B cell (primary cell): ENCODE results near the gene NMNAT2. TPM values are rescaled to one million over a fixed set of nuclear protein-coding genes. Genes with fewer than 3 reads are reported as not detected.

ENCODE experiments used
- ATAC-seq: fragments of 200-7000 bp; cut with Tn5 transposase; one replicate; pipeline ENCODE4 v1.10.0; 2021; ENCODE audit warnings: low read depth, mild to moderate bottlenecking, moderate number of reproducible peaks, moderate library complexity
- CTCF ChIA-PET: fragments of 350-600 bp; sonication (Branson Sonifier 250); formaldehyde crosslinking; loops from one replicate; lab custom pipeline; 2021; ENCODE audit warnings: antibody characterized with exemption, inconsistent platforms; lab: Charles Lee
- POLR2A ChIA-PET: fragments of 350-600 bp; sonication (Branson Sonifier 250); formaldehyde crosslinking; loops from one replicate; lab custom pipeline; 2021; ENCODE audit warnings: antibody characterized with exemption; lab: Charles Lee
- DNase-seq: peaks from one replicate; pipeline ENCODE4 v3.0.0; 2013
- H2AFZ ChIP-seq: 2 replicates; pipeline ENCODE4 v1.6.1; 2012; ENCODE audit warnings: mild to moderate bottlenecking, low read depth, low read length; ENCODE audit not compliant: insufficient read depth, poor library complexity, severe bottlenecking
- H3K27ac ChIP-seq, 2 donors: 1 replicate in 1 of 2; 2 replicates in 1 of 2; pipeline ENCODE4 v1.5.1; 2012 to 2013; ENCODE audit warnings: low read length in 2 of 2, mild to moderate bottlenecking in 2 of 2, moderate library complexity in 1 of 2
- H3K27me3 ChIP-seq, 4 experiments: fragments of 200-600 bp in 1 of 4; sonication (generic) in 1 of 4; replicated peaks in 1 of 4; 1 replicate in 2 of 4; 2 replicates in 2 of 4; pipeline versions ENCODE4 v1.6.1 to v1.7.0; 2013 to 2016; ENCODE audit warnings: low read length in 3 of 4, mild to moderate bottlenecking in 2 of 4, mixed read lengths in 1 of 4, moderate library complexity in 1 of 4; ENCODE audit not compliant: insufficient read depth in 4 of 4, control insufficient read depth in 3 of 4; ENCODE audit errors: control extremely low read depth in 1 of 4
- H3K36me3 ChIP-seq, 2 experiments: replicated peaks in 1 of 2; 1 replicate in 1 of 2; 2 replicates in 1 of 2; pipeline versions ENCODE4 v1.6.1 to v1.7.1; 2013; ENCODE audit warnings: low read length in 1 of 2; ENCODE audit not compliant: insufficient read depth in 2 of 2, control insufficient read depth in 1 of 2; ENCODE audit errors: control extremely low read depth in 1 of 2, extremely low read depth in 1 of 2
- H3K4me1 ChIP-seq, 2 donors: fragments of 200-600 bp in 1 of 2; sonication (generic) in 1 of 2; 1 replicate in 1 of 2; 2 replicates in 1 of 2; pipeline versions ENCODE4 v1.5.1 to v1.6.1; 2013 to 2017; ENCODE audit warnings: low read length in 2 of 2; ENCODE audit not compliant: control insufficient read depth in 2 of 2, insufficient read depth in 2 of 2
- H3K4me2 ChIP-seq: replicated peaks from 2 replicates; pipeline ENCODE3; 2012; ENCODE audit warnings: mild to moderate bottlenecking, low read depth, low read length; ENCODE audit not compliant: poor library complexity, severe bottlenecking
- H3K4me3 ChIP-seq, 5 experiments: fragments of 200-600 bp in 1 of 5; sonication (generic) in 1 of 5; 1 replicate in 3 of 5; 2 replicates in 2 of 5; pipeline versions ENCODE4 v1.5.1 to v1.7.0; 2011 to 2016; ENCODE audit warnings: low read length in 4 of 5, mild to moderate bottlenecking in 4 of 5, low read depth in 2 of 5, control low read depth in 1 of 5, moderate library complexity in 1 of 5; ENCODE audit not compliant: insufficient read depth in 1 of 5; ENCODE audit errors: control extremely low read depth in 1 of 5, extremely low read depth in 1 of 5
- H3K79me2 ChIP-seq: fragments of 200-600 bp; sonication (generic); one replicate; pipeline ENCODE4 v1.6.0; 2016; ENCODE audit warnings: low read length; ENCODE audit not compliant: control insufficient read depth, insufficient read depth
- H3K9ac ChIP-seq: fragments of 200-600 bp; sonication (generic); 2 replicates; pipeline ENCODE4 v1.6.1; 2017; ENCODE audit warnings: mild to moderate bottlenecking, low read length, moderate library complexity
- H3K9me3 ChIP-seq, 3 donors: one replicate each; pipeline versions ENCODE4 v1.6.1 to v1.7.1; 2013; ENCODE audit warnings: low read length in 2 of 3; ENCODE audit not compliant: control insufficient read depth in 2 of 3, insufficient read depth in 1 of 3; ENCODE audit errors: control extremely low read depth in 1 of 3
- H4K20me1 ChIP-seq: 2 replicates; pipeline ENCODE4 v1.6.0; 2012; ENCODE audit warnings: mild to moderate bottlenecking, low read length; ENCODE audit not compliant: insufficient read depth, control insufficient read depth, poor library complexity, severe bottlenecking
- H3K27ac Mint-ChIP-seq: one replicate; pipeline ENCODE4 v1.8.0; 2021; ENCODE audit warnings: mixed read lengths
- H3K27me3 Mint-ChIP-seq: one replicate; pipeline ENCODE4 v1.8.0; 2021; ENCODE audit warnings: mixed read lengths
- H3K4me1 Mint-ChIP-seq: one replicate; pipeline ENCODE4 v1.8.0; 2021; ENCODE audit warnings: mixed read lengths
- H3K4me3 Mint-ChIP-seq: one replicate; pipeline ENCODE4 v1.8.0; 2021; ENCODE audit warnings: mixed read lengths
- H3K9me3 Mint-ChIP-seq: one replicate; pipeline ENCODE4 v1.8.0; 2022; ENCODE audit warnings: mixed read lengths; ENCODE audit not compliant: insufficient read depth
- CTCF ChIP-seq: fragments of 200-600 bp; IDR thresholded peaks from one replicate; pipeline ENCODE4 v1.8.0; 2022; ENCODE audit warnings: antibody characterized with exemption, mild to moderate bottlenecking
- EZH2 ChIP-seq: IDR thresholded peaks from 2 replicates; pipeline ENCODE4 v1.6.1; 2012; ENCODE audit warnings: borderline replicate concordance, low read depth, mild to moderate bottlenecking, moderate library complexity, low read length; ENCODE audit not compliant: insufficient read depth, poor library complexity, severe bottlenecking
- whole genome bisulfite sequencing: methylation state at CpG from one replicate; pipeline ENCODE4 v1.1.5; 2013; ENCODE audit warnings: missing lambda C conversion rate; ENCODE audit not compliant: insufficient coverage; 5-methylcytosine and 5-hydroxymethylcytosine counted together
- intact Hi-C: fragments of 100-400 bp; cut with micrococcal nuclease; formaldehyde crosslinking; loops from one replicate; pipeline ENCODE4 v1.10.0; 2022
- polyA plus RNA-seq: library from polyadenylated mRNA; depleted of rRNA; stranded (reverse); fragments of >200 nt; gene quantifications from 2 replicates; pipeline ENCODE4 v1.2.3, GENCODE V29; 2012
- total RNA-seq, 2 donors: library from RNA; stranded (reverse); fragments of 120-200 nt in 1 of 2; gene quantifications; 1 replicate in 1 of 2; 2 replicates in 1 of 2; pipeline versions ENCODE4 v1.2.3 to v1.2.4, GENCODE V29; 2013 to 2022

Gene NMNAT2
- total and polyA plus RNA-seq, 2 donors (not counting 1 experiment from before 2014, with no cell fraction given): not detected

DNA sequence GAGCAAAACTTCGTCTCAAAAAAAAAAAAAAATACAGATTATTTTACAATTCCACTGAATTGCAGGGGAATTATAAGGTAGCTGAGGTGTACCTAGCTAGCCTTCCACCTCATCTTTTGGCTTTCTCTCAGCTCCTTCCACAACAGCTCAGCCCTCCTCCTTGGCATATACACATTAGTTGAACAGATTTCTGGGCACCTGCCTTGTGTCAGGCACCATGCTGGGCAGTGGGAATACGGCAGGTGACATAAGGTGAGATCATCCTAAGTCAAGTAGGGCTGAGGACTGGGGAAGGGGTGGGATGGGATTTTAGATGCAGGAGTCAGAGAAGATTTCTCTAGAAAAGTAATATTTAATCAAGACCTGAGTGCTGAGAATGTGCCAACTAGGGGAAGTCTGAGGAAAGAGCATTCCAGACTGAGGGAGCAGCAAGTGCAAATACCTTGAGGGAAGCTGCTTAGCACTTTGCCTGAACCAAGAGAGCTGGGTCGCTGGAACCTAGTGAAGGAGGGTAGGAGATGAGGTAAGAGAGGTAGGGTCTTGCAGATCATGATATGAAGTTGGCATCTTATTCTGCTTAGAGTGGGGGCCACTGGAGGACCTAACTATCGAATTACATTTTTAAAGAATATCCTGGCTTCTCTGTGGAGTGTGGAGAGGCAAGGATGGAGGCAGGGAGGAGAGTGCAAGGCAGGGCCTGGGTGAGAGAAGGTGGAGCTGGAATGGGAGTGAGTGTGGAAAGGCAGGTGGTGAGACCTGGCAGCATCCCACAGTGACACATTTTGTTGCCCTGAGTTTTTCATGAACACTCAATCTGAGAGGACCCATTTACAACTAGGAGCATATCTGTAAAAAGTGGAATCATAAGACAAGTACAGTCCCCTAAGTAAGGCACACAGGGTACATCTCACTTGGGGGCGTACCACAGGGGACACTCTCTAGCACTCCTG lies 203.9 kb downstream of the NMNAT2 start:
- POLR2A ChIA-PET: no interaction called here
- H3K79me2 ChIP-seq: no peaks in the 10 kb centered on the region
- 100% methylated on average over 2 of the region's 5 CpGs for WGBS
- Mint-ChIP-seq H3K9me3 (no peaks in the 10 kb centered on the region), H3K27me3 (peaks cover 44% of the 10 kb centered on the region), H3K4me1 (peaks cover under 1% of the 10 kb centered on the region), H3K27ac (no peak overlapping the region), H3K4me3 (no peak overlapping the region)
- ATAC-seq (no peak), DNase-seq (no peak)
- no peaks in the 10 kb centered on the region for H3K9me3 ChIP-seq
- no peak overlapping the region for H2AFZ ChIP-seq
- no peak overlapping the region for H3K4me3 ChIP-seq
- H3K27ac ChIP-seq: no peak overlapping the region
- H3K4me1 ChIP-seq: peaks cover 0 to 4% of the 10 kb centered on the region in 2 donors
- H3K36me3 ChIP-seq: no peaks in the 10 kb centered on the region
- no peaks in the 10 kb centered on the region for H3K27me3 ChIP-seq
- H3K4me2 ChIP-seq: no peak overlapping the region
- CTCF ChIA-PET: interaction anchor here (0.6 kb wide), 1 partner anchor 761 kb away, joined by 3 read pairs; no protein-coding TSS in a partner anchor
- no peaks in the 10 kb centered on the region for H4K20me1 ChIP-seq
- H3K9ac ChIP-seq: no peak overlapping the region
- TF ChIP-seq CTCF (no peak), EZH2 (no peak)
- intact Hi-C loops: no loop called here

DNA sequence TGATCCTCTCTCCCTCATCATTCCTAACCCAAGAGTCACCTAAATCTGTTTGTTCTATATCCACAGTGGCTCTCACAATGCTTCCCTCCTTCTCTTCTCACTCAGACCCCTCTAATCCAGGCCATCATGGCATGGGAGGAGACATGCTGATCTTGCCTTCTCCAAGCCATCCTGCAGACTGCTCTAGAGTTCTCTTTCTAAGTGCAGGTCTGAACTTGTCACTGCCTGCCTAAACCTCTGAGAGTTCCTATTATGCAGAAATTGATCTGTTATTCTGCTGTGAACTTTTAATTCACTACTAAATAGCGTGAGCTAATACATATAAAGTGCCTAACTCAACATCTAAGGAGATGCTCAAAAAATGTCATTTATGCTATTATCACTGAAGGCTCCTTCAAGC lies 205.3 kb downstream of the NMNAT2 start:
- Mint-ChIP-seq H3K4me1 (no peaks in the 10 kb centered on the region), H3K4me3 (no peak overlapping the region), H3K9me3 (no peaks in the 10 kb centered on the region), H3K27ac (no peak overlapping the region), H3K27me3 (peaks cover 43% of the 10 kb centered on the region)
- H3K79me2 ChIP-seq: no peaks in the 10 kb centered on the region
- H3K27me3 ChIP-seq: no peaks in the 10 kb centered on the region
- WGBS: no CpG with 5 or more reads among the region's 1 CpG
- no peak overlapping the region for H2AFZ ChIP-seq
- no peak overlapping the region for H3K4me3 ChIP-seq
- TF ChIP-seq CTCF (no peak), EZH2 (no peak)
- intact Hi-C loops: no loop called here
- no peak overlapping the region for H3K4me2 ChIP-seq
- no peaks in the 10 kb centered on the region for H4K20me1 ChIP-seq
- no peak overlapping the region for H3K9ac ChIP-seq
- H3K9me3 ChIP-seq: no peaks in the 10 kb centered on the region
- DNase-seq (no peak), ATAC-seq (no peak)
- CTCF ChIA-PET: no interaction called here
- no peak overlapping the region for H3K27ac ChIP-seq
- POLR2A ChIA-PET: no interaction called here
- no peaks in the 10 kb centered on the region for H3K4me1 ChIP-seq
- H3K36me3 ChIP-seq: no peaks in the 10 kb centered on the region
